T follicular helper cell (primary cell): ENCODE measurements around the gene ZNF776.
"Not testable (repeated sequence)": the region's sequence is repeated elsewhere in the genome, so short reads cannot be mapped to it uniquely, and the experiment has no call there.

Source experiments
- DNase-seq: peaks from one replicate; pipeline ENCODE4 v3.0.0-alpha.2; 2020; ENCODE audit warnings: low read depth

Gene ZNF776

DNA sequence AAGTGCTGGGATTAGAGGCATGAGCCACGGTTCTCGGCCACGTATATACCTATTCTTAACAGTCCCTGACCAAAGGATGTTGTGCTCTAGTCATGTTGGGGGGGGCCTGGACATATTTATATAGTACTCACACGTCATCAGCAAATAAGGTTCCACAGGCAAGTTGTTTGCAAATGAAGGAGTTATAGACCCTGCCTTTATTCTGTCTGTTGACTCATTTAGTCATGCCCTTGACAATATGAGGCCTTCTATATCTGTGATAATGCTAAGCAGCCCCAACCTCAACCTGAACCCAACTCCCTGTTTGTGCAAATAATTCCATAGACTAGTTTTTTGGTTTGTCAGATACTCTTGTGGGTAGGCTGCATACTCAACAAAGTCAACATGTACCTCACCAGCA, 31.7 kb downstream of the ZNF776 start:
- no peak for DNase-seq

DNA sequence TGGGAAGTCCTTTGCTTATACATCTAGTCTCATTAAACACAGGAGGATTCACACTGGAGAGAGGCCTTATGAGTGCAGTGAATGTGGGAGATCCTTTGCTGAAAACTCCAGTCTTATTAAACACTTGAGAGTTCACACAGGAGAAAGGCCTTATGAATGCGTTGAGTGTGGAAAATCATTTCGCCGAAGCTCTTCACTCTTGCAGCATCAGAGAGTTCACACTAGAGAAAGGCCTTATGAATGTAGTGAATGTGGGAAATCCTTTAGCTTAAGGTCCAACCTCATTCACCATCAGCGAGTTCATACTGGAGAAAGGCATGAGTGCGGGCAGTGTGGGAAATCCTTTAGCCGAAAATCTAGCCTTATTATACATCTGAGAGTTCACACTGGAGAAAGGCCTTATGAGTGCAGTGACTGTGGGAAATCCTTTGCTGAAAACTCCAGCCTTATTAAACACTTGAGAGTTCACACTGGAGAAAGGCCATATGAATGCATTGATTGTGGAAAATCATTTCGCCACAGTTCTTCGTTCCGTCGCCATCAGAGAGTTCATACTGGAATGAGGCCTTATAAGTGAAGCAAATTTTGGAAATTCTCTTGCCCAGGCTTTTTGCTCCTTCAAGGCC, 32.7 kb downstream of the ZNF776 start:
- DNase-seq = no peak

DNA sequence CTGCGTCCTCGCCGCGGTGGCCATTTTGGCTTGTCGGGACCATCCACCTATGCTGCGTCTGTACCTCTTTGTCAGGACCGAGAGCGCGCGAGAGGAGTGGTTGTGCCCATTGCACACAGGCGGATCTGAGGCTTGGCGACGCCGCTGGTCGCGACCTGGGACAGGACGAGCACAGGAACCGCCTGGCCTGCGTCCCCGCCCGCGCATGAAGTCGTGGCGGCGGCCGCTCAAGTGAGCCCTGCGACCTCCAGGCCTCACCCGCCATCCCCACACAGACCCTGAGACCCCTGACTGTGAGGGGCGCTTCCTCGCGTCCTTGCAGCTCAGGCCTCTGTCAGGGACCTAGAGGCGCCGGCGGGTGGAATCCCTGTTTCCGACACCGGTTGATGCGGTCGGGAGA, 39.7 kb downstream of the ZNF776 start:
- DNase-seq = no peak

DNA sequence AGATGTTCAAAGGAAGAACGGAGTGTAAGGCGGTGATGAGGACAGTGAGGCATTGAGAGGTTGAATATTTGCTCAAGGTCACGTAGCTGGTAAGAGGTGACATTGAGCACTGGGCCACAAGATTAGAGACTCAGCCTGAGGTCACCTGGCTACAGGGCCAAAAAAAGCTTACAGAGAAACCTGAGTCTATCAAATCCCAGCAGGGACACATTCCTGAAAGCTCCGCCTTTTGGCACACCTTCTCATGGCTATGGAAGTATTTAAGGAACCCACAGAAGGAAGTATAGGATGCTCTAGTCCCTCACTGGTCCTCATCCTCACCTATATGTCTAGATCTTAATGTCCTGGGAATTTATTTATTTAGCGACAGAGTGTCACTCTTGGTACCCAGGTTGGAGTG, 40.3 kb downstream of the ZNF776 start:
- no peak for DNase-seq

DNA sequence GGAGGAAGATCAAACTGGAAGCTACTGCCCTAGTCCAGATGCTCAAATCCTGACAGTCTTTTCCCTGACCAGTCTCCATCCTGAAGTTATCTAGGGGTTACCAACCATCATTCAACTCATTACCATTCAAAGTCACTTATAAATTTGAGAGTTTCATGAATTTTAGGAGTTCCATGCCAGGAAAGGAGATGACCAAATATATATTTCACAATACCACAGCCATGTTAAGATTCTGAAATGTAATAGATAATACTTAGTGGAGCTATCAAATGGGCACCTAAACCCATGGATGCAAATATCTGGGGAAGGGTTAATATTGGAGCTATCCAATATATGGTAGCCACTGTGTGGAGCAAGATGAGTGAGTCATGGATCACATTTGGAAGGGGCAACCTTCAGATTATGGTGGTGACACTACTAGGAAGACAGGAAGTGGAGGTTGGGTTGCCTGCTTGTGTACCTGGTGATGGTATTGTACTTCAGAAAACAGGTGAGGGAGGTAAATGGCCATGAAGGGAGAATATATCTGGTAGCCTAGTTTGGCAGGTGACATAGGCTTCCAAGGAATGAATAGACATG, 41.6 kb downstream of the ZNF776 start:
- DNase-seq = no peak

DNA sequence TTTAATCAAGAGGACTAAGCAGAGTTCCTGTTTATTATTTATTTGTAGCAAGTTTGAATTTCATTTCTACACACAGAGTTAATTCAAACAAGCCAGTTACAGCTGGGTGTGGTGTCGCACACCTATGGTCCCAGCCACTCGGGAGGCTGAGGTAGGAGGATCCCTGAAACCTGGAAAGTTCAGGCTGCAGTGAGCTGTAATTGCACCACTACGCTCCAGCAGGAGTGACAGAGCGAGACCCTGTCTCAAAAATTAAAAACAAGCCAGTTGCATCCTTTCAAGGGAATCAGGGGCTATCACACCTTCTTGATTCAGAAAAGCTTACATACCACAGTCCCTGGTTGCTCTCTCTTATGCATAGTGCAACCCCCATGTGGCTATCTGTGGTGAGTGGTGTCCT, 42.7 kb downstream of the ZNF776 start:
- no peak for DNase-seq

DNA sequence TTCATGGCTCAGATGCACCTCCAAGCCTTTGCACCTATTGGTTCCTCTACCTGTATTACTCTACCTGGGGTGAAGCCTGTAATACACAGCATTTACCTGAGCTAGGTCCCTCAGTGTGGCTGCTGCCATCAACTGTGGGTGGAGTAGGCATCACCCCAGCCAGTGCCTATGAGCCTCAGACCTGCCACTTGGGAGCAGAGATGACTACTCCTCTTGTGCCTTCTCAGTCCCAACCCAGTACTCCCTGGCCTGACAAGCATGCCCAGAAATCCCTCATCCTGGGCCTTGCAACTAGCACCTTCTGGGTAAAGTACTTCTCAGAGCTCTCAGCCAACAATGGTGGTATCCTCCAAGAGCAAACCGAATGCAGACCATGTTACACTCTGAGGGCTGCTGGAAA, 50.0 kb downstream of the ZNF776 start:
- DNase-seq = not testable (repeated sequence)

DNA sequence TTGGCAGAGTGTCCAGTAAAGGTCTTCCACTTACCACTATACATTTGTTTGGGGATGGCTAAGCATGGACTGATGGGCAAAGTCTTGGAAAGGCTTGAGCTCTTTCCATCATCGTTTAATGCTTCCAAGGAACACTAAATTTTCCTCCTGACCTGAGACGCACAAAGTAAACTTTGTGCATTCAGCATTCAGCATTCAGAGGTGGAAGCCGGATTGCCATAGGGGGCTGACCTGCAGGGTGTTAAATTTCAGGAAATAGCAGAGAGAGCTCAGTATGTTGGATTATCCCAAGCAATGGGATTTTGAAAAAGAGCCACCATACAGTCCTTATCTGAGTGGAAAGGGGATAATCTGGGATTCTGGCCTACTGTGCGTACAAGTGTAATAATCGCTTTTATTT, 54.1 kb downstream of the ZNF776 start:
- DNase-seq = no peak

DNA sequence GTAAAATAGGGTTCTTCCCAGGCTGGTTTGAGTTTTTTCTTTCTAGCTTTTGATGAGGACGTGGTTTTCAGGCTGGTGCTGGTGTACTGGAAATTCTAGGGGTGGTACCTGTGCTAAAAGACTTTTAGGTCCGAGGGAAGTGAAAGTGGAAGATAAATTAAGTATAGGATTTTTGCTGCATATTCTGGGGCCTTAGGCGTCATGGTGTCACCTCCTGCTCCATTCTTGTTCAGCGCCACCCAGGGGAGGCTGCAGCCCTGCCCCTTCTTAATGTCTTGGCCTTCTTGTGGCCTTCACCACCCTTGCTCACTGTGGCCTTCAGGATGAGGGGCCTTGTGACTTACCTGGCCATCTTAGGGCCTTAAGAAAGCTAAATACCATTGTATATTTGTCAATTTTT, 55.7 kb downstream of the ZNF776 start:
- no peak for DNase-seq

DNA sequence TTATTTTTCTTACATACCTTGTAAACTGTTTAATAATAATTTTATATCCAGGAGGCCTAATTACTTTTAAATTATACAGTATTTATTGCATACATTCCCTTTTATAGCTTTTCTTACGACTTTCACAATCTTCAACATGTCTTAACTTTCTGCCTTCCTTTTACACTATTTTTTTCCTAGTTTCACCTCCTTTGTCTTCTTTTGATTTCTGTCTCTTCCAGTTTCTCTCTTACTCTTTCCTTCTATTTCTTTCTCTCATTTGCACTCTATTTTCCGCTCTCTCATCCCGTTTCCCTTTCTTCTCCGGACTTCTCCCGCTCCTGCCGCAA, 56.6 kb downstream of the ZNF776 start:
- no peak for DNase-seq

DNA sequence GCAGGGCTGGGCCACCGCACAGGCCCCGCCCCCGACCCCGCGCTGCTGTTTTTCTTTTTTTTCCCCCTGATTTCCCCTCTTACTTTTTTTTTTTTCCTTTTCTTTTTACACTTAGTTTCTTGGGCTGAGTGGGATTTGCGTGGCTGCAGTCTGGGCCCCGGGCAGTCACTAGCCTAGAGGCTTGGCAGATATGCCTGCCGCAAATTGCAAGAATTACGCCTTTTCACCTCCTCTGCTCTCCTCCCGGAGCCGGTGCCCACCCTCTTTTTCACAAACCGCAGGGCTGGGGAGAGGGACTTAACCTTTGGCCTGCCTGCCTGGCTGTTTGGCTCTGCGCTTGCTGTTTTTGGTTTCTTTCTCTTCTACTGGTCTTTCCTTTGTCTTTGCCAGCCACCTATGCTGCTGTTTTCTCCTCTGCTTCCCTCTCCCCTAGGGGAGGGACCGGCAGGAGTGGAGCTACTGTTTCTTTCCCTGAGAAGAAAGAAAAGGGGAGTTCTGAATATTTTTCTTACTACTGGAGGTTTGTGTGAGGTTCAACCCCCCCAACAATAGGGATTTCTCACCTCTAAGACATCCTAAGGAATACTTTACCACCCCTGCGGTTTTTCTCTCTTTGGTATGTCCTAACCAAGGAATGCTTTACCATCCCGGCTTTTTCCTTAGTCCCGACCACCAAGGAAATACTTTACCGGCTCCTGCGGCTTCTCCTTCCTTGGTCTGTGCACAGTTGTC, 57.1 kb downstream of the ZNF776 start:
- no peak for DNase-seq

DNA sequence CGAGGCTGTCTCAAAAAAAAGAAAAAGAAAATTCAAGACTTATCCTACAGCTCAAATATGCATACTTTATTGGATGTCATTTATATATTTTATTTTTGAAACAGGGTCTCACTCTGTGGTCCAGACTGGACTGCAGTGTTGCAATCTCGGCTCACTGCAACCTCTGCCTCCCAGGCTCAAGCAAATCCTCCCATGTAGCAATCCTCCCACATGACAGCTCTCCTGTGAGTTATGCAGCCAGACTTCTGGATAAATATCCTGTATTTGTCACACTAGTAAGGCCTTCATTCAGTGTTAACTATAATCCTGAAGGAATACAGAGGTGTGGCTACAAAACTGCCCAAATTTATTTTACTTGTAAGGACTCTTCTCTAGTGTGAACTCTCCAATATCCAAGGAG, 60.9 kb downstream of the ZNF776 start:
- DNase-seq = no peak
